HCT116 (cell line): ENCODE measurements around the gene DNM2. TPM values are rescaled to one million over a fixed set of nuclear protein-coding genes. Genes with fewer than 3 reads are reported as not detected.

Experiments used
- ATAC-seq: fragments of 200-7000 bp; cut with Tn5 transposase; 2 replicates; pipeline ENCODE4 v1.9.1; 2020; ENCODE audit warnings: mild to moderate bottlenecking, moderate library complexity
- BruUV-seq: library from RNA; stranded (reverse); fragments of 400-500 nt; replicated peaks from 2 replicates; lab custom pipeline; 2021; lab: Mats Ljungman, UMichigan
- CTCF ChIA-PET: fragments of 300-600 bp; sonication (Branson Sonifier 250); formaldehyde crosslinking; loops from one replicate; lab custom pipeline; 2021; ENCODE audit warnings: antibody characterized with exemption; lab: Charles Lee
- POLR2A ChIA-PET: fragments of 300-600, 350-600 bp; sonication (Branson Sonifier 250); formaldehyde crosslinking; loops from one replicate; lab custom pipeline; 2021; ENCODE audit warnings: antibody characterized with exemption; lab: Charles Lee
- RAD21 ChIA-PET, 2 experiments: fragments of 300-600 bp; sonication (Branson Sonifier 250); formaldehyde crosslinking; loops; one replicate each; lab custom pipeline; 2023; ENCODE audit warnings: low total read pairs in 2 of 2; ENCODE audit not compliant: uncharacterized antibody in 2 of 2, unreplicated experiment in 2 of 2, low non-redundant PET in 1 of 2; lab: Charles Lee
- DNase-seq: peaks from one replicate; pipeline ENCODE4 v3.0.0-alpha.2; 2010; ENCODE audit warnings: low read depth, low spot score
- H2AFZ ChIP-seq: fragments of 200-600 bp; shearing (Covaris generic), sonication (generic); 2 replicates; pipeline ENCODE4 v1.6.1; 2017; ENCODE audit warnings: low read depth, mixed run types, mixed read lengths, antibody characterized with exemption, low read length; ENCODE audit not compliant: poor library complexity, severe bottlenecking
- H3K27ac ChIP-seq: 2 replicates; pipeline ENCODE4 v1.5.1; 2012; ENCODE audit warnings: low read depth, low read length
- H3K27me3 ChIP-seq: fragments of 200-600 bp; sonication (generic); 2 replicates; pipeline ENCODE4 v1.6.1; 2016; ENCODE audit warnings: mixed run types, low read length, mixed read lengths; ENCODE audit not compliant: insufficient read depth
- H3K36me3 ChIP-seq, 2 experiments: fragments of 200-500 bp in 1 of 2; fragments of 200-600 bp in 1 of 2; sonication (Bioruptor generic) in 1 of 2; sonication (generic) in 1 of 2; 2 replicates each; pipeline versions ENCODE4 v1.5.1 to v1.6.1; 2014 to 2016; ENCODE audit warnings: low read length in 2 of 2, inconsistent platforms in 1 of 2, mixed read lengths in 1 of 2, mixed run types in 1 of 2; ENCODE audit not compliant: insufficient read depth in 2 of 2, control insufficient read depth in 1 of 2
- H3K4me1 ChIP-seq, 2 experiments: fragments of 200-600 bp in 1 of 2; sonication (generic) in 1 of 2; 2 replicates each; pipeline versions ENCODE4 v1.5.1 to v1.6.1; 2012 to 2017; ENCODE audit warnings: low read length in 2 of 2, inconsistent platforms in 1 of 2, mild to moderate bottlenecking in 1 of 2, mixed read lengths in 1 of 2, mixed run types in 1 of 2, moderate library complexity in 1 of 2; ENCODE audit not compliant: insufficient read depth in 2 of 2, control insufficient read depth in 1 of 2
- H3K4me2 ChIP-seq: fragments of 200-600 bp; sonication (generic); 2 replicates; pipeline ENCODE4 v1.6.1; 2017; ENCODE audit warnings: mixed run types, low read length, mixed read lengths
- H3K4me3 ChIP-seq, 2 experiments: fragments of 200-600 bp in 1 of 2; sonication (generic) in 1 of 2; replicated peaks in 1 of 2; 2 replicates each; pipeline ENCODE4 v1.5.1; 2011 to 2016; ENCODE audit warnings: low read length in 2 of 2, control low read depth in 1 of 2, low read depth in 1 of 2, mild to moderate bottlenecking in 1 of 2, mixed read lengths in 1 of 2, mixed run types in 1 of 2
- H3K79me2 ChIP-seq: fragments of 200-600 bp; sonication (generic); 2 replicates; pipeline ENCODE4 v1.6.1; 2017; ENCODE audit warnings: mild to moderate bottlenecking, mixed run types, low read length, moderate library complexity, mixed read lengths; ENCODE audit not compliant: insufficient read depth
- H3K9ac ChIP-seq: fragments of 200-600 bp; sonication (generic); 2 replicates; pipeline ENCODE4 v1.6.1; 2016; ENCODE audit warnings: low read length, mixed read lengths
- H3K9me2 ChIP-seq: fragments of 200-600 bp; sonication (generic), shearing (Covaris generic); 2 replicates; pipeline ENCODE4 v1.6.1; 2017; ENCODE audit warnings: mixed run types, mild to moderate bottlenecking, moderate library complexity; ENCODE audit not compliant: insufficient read depth
- H3K9me3 ChIP-seq, 2 experiments: fragments of 200-500 bp in 1 of 2; fragments of 200-600 bp in 1 of 2; sonication (Bioruptor generic) in 1 of 2; sonication (generic) in 1 of 2; 2 replicates each; pipeline ENCODE4 v1.6.1; 2014 to 2017; ENCODE audit warnings: low read length in 2 of 2, mixed read lengths in 2 of 2, inconsistent platforms in 1 of 2, low read depth in 1 of 2, mild to moderate bottlenecking in 1 of 2, mixed run types in 1 of 2, moderate library complexity in 1 of 2; ENCODE audit not compliant: control insufficient read depth in 1 of 2, insufficient read depth in 1 of 2
- H4K20me1 ChIP-seq: fragments of 200-600 bp; sonication (generic), shearing (Covaris generic); 2 replicates; pipeline ENCODE4 v1.6.1; 2017; ENCODE audit warnings: mixed run types, mild to moderate bottlenecking, moderate library complexity; ENCODE audit not compliant: insufficient read depth
- ATF3 ChIP-seq: IDR thresholded peaks from 2 replicates; pipeline ENCODE4 v1.6.1; 2012
- CBX3 ChIP-seq: IDR thresholded peaks from 2 replicates; pipeline ENCODE4 v1.6.1; 2012; ENCODE audit warnings: low read depth
- CEBPB ChIP-seq: IDR thresholded peaks from 2 replicates; pipeline ENCODE4 v1.6.1; 2012; ENCODE audit warnings: low read depth
- CTCF ChIP-seq, 3 experiments: fragments of 200-600 bp in 1 of 3; sonication (generic) in 1 of 3; IDR thresholded peaks in 2 of 3; conservative IDR thresholded peaks in 1 of 3; 2 replicates each; pipeline ENCODE4 v1.5.1; 2012 to 2017; ENCODE audit warnings: low read depth in 2 of 3, low read length in 2 of 3, antibody characterized with exemption in 1 of 3, borderline replicate concordance in 1 of 3, control low read depth in 1 of 3, mild to moderate bottlenecking in 1 of 3, mixed read lengths in 1 of 3, mixed run types in 1 of 3, moderate library complexity in 1 of 3; ENCODE audit not compliant: insufficient read depth in 1 of 3
- EGR1 ChIP-seq: IDR thresholded peaks from 2 replicates; pipeline ENCODE4 v1.6.1; 2012; ENCODE audit warnings: low read depth
- ELF1 ChIP-seq: IDR thresholded peaks from 2 replicates; pipeline ENCODE4 v1.6.1; 2012; ENCODE audit warnings: low read depth, borderline replicate concordance
- EZH2 ChIP-seq: fragments of 200-600 bp; sonication (generic); IDR thresholded peaks from 2 replicates; pipeline ENCODE4 v1.6.1; 2017; ENCODE audit warnings: antibody characterized with exemption, mixed run types
- EZH2phosphoT487 ChIP-seq: fragments of 200-600 bp; IDR thresholded peaks from 2 replicates; pipeline ENCODE4 v1.6.1; 2018; ENCODE audit warnings: antibody characterized with exemption, borderline replicate concordance
- FOSL1 ChIP-seq: IDR thresholded peaks from 2 replicates; pipeline ENCODE4 v1.6.1; 2012; ENCODE audit warnings: low read depth
- POLR2AphosphoS5 ChIP-seq: IDR thresholded peaks from 2 replicates; pipeline ENCODE4 v1.6.1; 2011; ENCODE audit warnings: mild to moderate bottlenecking, low read depth, low read length, moderate library complexity
- RAD21 ChIP-seq: IDR thresholded peaks from 2 replicates; pipeline ENCODE4 v1.6.1; 2012; ENCODE audit warnings: low read depth, mild to moderate bottlenecking
- REST ChIP-seq: IDR thresholded peaks from 2 replicates; pipeline ENCODE4 v1.6.1; 2012; ENCODE audit warnings: low read depth
- SIN3A ChIP-seq: IDR thresholded peaks from 2 replicates; pipeline ENCODE4 v1.6.1; 2012; ENCODE audit warnings: low read depth
- SP1 ChIP-seq: IDR thresholded peaks from 2 replicates; pipeline ENCODE4 v1.6.1; 2012; ENCODE audit warnings: low read depth
- SRF ChIP-seq: IDR thresholded peaks from 2 replicates; pipeline ENCODE4 v1.6.1; 2012; ENCODE audit warnings: low read depth
- TCF7L2 ChIP-seq: IDR thresholded peaks from 2 replicates; pipeline ENCODE4 v1.7.0; 2011; ENCODE audit warnings: borderline replicate concordance, inconsistent platforms; ENCODE audit not compliant: insufficient read depth, insufficient read length; ENCODE audit errors: extremely low read depth
- YY1 ChIP-seq: IDR thresholded peaks from 2 replicates; pipeline ENCODE4 v1.6.1; 2011; ENCODE audit warnings: low read length, low read depth, moderate library complexity, mild to moderate bottlenecking; ENCODE audit not compliant: insufficient replicate concordance; ENCODE audit errors: extremely low read depth
- ZBTB33 ChIP-seq: IDR thresholded peaks from 2 replicates; pipeline ENCODE4 v1.6.1; 2011; ENCODE audit warnings: mild to moderate bottlenecking, low read length, moderate library complexity; ENCODE audit not compliant: insufficient replicate concordance; ENCODE audit errors: extremely low read depth
- ZFX ChIP-seq: fragments of 450-650 bp; IDR thresholded peaks from 2 replicates; pipeline ENCODE4 v1.6.1; 2017
- ZNF274 ChIP-seq: fragments of 200-500 bp; sonication (Bioruptor generic); IDR thresholded peaks from 2 replicates; pipeline ENCODE4 v1.6.1; 2014; ENCODE audit warnings: mild to moderate bottlenecking, low read depth, low read length, inconsistent platforms
- intact Hi-C: fragments of 100-400 bp; cut with micrococcal nuclease; formaldehyde crosslinking; loops from 2 replicates; pipeline ENCODE4 v1.10.0; 2022
- total RNA-seq: library from RNA; stranded (reverse); gene quantifications from one replicate; pipeline ENCODE4 v1.2.1, GENCODE V29; 2021; ENCODE audit not compliant: unreplicated experiment

Gene DNM2
- total RNA-seq, 1 experiment from 2014 or later, result 183 TPM

GRCh38 chr19:10686193-10686592, 31.7 kb upstream of the DNM2 start:
- peaks cover 77% of the 10 kb centered on the region for H3K79me2 ChIP-seq
- peaks cover 75 to 83% of the 10 kb centered on the region in 2 experiments for H3K36me3 ChIP-seq
- CTCF ChIA-PET, result interaction anchor here (0.6 kb wide), 1 partner anchor 109 kb away, joined by 3 read pairs; no protein-coding TSS in a partner anchor

More at GRCh38 chr19:10686193-10686592, 31.7 kb upstream of the DNM2 start:
- Histone ChIP-seq H3K4me2 (no peak overlapping the region), H3K4me3 (no peak overlapping the region), H2AFZ (no peak overlapping the region), H3K9me2 (no peaks in the 10 kb centered on the region), H4K20me1 (peaks cover 9% of the 10 kb centered on the region; the same call in 1 of the 2 replicates), H3K27me3 (no peaks in the 10 kb centered on the region), H3K9ac (no peak overlapping the region), H3K27ac (no peak overlapping the region), H3K4me1 (no peaks in the 10 kb centered on the region), H3K9me3 (no peaks in the 10 kb centered on the region)
- no peak for DNase-seq
- intact Hi-C loops, result no loop called here
- ChIA-PET RAD21 (no interaction called here), POLR2A (no interaction called here)
- no peak for ATAC-seq
- TF ChIP-seq ATF3, result no peak
- TF ChIP-seq SIN3A, result no peak
- TF ChIP-seq SP1, result no peak
- no peak for TF ChIP-seq SRF
- no peak for TF ChIP-seq RAD21
- TF ChIP-seq ELF1, result no peak
- TF ChIP-seq CEBPB, result no peak
- no peak for TF ChIP-seq ZFX
- TF ChIP-seq REST, result no peak
- TF ChIP-seq TCF7L2, result no peak
- TF ChIP-seq YY1, result no peak
- no peak for TF ChIP-seq CTCF (IDR thresholded peaks at IDR 0.05 in 2 of 3, conservative IDR thresholded peaks at IDR 0.05 in 1 of 3; ENCODE audit: borderline replicate concordance in 1 of 3, insufficient read depth in 1 of 3, low read depth in 2 of 3, low read length in 2 of 3)
- no peak for TF ChIP-seq ZNF274
- TF ChIP-seq CBX3, result no peak
- no peak for TF ChIP-seq EZH2phosphoT487
- no peak for TF ChIP-seq EZH2
- no peak for TF ChIP-seq FOSL1
- no peak for TF ChIP-seq EGR1
- TF ChIP-seq ZBTB33, result no peak
- TF ChIP-seq POLR2AphosphoS5, result no peak
- no TSS peak for BruUV-seq
